HCEC 1CT (cell line): ENCODE results near the gene LCE3C.
"Not testable (repeated sequence)": the region's sequence is repeated elsewhere in the genome, so short reads cannot be mapped to it uniquely, and the experiment has no call there.

Experiments used
- DNase-seq: peaks from one replicate; pipeline ENCODE4 v3.0.0-alpha.2; 2017

The LCE3C gene, protein sequence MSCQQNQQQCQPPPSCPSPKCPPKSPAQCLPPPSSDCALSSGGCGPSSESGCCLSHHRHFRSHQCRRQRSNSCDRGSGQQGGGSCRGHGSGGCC

DNA sequence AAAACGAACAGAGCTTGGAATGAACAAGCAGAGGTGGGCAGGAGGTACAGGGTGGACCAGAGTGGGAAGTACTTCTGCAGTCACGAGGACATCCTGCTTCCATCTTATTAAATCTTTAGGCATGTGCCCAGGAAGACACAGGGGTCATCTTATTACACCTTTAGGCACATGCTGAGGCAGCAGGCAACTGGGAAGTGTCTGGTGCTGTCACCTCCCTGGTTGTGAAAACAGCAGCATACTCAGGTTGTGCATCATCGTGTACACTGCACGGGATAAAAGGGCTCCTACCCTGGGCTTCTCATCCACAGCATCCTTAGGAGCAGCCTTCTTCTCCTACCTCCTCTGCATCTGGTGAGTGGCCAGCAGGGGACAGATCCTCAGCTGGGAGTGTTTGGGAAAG is at the start of gene LCE3C:
LCE3C (plus strand) TSS at position 301 of the 400 bp plus-strand sequence. CDS start 498 bp downstream, outside the sequence.
- DNase-seq, result no peak

DNA sequence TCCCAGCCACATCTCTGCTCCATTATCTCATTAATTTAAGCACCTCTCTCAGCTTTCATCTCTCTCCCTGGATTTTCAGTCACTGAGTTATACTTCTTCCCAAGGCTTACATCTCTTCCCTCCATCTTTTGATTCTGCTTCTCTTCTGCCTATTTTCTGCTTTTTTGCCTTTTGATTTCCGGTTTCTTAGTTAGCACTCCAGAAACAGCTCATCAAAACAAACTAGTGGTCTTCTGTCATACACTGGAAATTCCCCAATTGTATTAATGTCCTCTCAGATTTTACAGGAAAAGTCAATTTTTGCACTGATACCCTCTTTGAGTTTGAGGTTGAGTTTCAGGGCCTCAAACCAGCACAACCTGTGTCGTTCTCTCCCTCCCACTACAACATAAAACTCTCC is 34.9 kb upstream of the LCE3C start:
- no peak for DNase-seq

DNA sequence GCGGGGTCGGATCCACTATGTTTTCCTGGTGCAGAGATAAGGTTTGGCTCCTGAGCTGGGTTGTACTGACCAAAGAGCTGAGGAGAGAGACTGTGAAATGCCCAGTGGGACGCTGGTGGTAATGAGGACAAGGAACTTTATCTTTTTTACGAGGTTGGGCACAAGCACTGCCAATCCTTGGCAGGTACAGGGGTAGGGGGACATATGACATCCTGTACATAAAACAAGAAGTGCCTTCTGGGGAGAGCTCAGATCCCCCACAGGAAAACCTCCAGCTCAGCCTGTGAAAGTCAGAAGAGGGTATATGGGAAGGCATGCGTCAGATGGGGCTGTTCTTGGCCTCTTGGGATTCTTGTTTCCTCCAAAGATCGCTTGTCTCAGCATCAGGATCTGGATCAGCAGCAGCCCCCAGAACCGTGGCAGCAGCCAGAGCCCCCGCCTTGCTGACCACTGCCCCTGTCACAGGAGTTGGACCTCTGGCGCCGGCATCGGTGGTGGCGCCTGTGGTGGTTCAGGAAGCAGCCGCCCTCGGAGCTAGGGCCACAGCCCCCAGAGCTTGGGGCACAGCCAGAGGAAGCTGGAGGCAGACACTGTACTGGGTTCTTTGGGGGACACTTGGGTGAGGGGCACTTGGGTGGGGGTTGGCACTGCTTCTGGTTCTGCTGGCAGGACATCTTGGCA is 34.4 kb upstream of the LCE3C start:
- DNase-seq, result no peak

DNA sequence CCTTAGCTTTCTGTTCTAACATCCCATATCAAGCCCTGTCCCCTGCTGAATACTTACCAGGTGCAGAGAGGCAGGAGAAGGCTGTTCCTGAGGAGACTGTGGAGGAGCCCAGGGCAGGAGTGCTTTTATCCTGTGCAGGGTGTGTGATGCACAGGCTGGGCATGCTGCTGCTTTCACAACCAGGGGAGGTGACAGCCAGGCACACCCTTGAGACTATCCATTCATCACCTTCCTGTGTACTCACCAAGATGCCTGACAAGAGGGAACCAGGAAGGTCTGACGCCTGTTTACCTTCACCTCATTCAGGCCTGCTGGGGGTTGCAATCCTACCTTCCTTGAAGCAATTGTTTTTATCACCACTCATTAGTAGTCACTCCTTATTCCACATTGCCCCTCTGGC is 33.4 kb upstream of the LCE3C start, which contains the start of gene LCE3E:
LCE3E (minus strand) TSS at position 100 of the 400 bp plus-strand sequence. CDS start 572 bp downstream, outside the sequence.
- DNase-seq, result no peak

DNA sequence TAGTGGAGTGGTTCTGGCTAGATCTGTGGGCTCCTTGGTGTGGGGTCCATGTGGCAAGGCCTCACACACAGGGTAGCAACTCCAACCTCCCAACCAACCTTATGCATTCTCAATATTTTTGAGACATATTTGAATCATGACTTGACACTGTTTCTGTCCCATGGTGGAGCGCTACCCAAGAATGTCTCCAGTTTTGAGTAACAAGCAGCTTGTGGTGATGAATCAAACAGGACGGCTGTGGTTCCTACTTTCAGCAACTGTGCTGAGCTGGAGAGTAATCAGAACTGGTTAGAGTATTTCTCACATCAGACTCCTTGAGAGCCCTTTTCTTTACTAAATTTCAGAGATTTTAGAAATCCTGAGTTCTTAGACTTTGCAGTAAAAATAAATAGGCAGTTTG is 22.9 kb upstream of the LCE3C start:
- no peak for DNase-seq

DNA sequence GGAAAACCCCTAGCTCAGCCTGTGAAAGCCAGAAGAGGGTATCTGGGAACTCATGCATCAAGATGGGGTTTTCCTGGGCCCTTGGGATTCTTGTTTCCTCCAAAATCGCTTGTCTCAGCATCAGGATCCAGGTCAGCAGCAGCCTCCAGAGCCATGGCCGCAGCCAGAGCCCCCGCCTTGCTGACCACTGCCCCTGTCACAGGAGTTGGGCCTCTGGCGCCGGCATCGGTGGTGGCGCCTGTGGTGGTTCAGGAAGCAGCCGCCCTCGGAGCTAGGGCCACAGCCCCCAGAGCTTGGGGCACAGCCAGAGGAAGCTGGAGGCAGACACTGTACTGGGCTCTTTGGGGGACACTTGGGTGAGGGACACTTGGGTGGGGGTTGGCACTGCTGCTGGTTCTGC is 20.5 kb upstream of the LCE3C start:
- not testable (repeated sequence) for DNase-seq

DNA sequence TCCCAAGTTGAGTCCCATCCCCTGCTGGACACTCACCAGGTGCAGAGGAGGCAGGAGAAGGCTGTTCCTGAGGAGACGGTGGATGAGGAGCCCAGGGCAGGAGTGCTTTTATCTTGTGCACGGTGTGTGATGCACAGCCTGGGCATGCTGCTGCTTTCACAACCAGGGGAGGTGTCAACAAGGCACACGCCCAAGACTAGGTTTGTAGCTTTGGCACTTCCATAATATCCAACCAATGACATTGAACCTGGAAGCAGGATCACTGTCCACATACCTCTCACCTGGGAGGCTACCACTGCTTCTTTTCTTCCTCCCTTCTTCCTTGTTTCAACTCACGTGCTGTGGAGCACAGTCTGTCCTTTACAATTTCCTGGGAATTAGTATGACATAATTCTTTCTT is 19.6 kb upstream of the LCE3C start, which contains the start of gene LCE3D:
LCE3D (minus strand) TSS at position 84 of the 400 bp plus-strand sequence. CDS start 580 bp downstream, outside the sequence.
- DNase-seq, result no peak

DNA sequence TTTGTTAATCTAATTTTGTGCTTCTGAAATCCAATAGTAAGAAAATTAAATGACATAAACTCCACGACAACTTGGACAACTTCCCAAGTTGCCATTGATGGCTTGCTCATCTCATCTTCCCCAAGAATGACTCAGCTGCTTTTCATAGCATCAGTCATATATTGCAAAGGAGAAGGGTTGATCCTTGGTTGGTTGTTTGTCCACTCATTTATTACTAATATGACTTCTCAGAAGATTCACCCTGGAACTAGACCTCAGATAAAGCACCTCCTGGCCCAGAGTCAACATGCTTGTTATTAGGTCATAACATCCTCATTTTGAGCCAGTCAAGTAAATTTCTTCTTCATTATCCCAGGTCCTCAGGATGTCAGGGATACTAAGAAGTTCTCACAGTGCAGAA is 17.4 kb upstream of the LCE3C start:
- peak; percentile 35 for DNase-seq

DNA sequence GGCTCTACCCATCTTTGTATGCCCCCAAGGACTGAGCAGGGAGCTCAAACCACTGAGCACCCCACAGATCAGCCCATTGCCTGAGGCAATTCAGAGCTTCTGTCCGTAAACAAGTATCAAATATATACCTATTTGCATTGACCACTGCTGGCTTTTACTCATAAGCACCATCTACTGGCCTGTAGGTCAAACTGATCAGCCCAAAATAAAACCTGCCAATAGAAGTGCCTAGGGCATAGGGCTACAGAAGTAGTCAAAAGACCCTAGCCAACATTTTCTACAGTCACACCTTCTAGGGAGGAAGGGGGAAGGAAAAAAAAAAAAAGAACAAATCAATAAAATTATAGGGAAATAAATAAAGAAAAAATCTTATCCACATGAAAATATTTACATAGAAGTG is 14.4 kb upstream of the LCE3C start:
- DNase-seq, result peak; percentile 6

DNA sequence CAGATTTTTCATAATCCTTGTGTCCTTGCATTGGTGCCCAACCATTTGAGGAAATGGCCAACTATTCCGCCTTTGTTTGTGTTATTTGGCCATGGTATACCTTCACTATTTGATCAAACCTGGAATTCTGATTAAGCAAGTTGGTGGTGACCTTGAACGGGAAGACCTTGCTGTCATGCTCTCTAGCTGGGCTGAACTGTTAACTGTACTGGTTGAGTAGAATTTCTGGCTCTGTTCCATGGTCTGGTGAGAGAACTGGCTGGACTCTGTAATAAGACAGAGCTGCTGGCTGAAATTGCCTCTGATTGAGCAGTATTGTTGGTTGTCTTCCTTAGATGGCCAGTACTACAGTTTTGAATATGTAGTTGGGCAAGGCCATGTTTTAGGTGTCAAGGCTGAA is 3.0 kb upstream of the LCE3C start:
- DNase-seq, result no peak

DNA sequence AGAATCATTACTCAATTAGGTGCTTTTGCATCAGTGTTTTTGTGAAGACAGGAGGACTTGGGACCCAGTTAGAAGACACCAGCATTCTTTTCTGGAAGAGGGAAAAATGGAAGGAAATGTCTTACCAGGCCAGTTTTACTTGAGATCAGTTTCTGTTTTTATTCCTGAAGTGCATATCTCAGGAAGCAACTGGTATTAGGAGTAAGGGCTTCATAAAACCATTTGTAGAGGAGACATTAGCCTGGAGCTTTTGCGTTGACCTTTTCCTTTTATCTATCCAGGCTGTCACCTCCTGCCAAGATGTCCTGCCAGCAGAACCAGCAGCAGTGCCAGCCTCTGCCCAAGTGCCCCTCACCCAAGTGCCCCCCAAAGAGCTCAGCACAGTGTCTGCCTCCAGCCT is 13.5 kb downstream of the LCE3C start, which contains the start of gene LCE3B:
LCE3B (plus strand) TSS at position 301 of the 400 bp plus-strand sequence; CDS start at position 301, 0 bp downstream.
- DNase-seq, result no peak

DNA sequence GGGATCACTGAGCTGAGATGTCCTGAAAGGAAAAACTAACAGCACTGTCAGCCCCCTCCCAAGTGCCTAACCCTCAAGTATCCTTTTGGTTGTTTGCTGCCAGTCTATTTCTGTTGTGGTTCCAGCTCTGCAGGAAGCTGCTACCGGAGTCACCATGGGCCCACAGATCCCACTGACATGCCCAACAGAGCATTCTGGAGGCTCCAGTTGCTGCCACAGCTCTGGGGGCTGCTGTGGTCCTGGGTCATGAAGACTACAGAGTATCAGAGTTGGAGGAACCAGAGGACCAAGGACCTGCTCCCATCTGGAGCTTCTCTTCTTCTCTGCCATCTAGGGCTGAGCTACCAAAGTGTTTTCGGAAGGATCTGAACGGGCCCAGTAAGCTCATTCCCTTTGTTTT is 22.0 kb downstream of the LCE3C start:
- no peak for DNase-seq

DNA sequence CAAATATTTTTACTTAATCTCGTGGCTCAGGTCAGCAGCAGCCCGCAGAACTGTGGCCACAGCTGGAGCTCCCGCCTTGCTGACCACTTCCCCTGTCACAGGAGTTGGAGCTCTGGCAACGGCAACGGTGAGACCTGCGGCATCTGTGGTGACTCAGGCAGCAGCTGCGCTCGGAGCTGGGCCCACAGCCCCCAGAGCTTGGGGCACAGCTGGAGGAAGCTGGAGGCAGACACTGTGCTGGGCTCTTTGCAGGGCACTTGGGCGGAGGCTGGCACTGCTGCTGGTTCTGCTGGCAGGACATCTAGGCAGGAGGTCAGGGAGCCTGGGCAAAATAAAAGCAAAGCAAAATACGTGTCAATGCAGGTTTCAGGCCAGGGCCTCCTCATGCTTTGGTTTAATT is 22.8 kb downstream of the LCE3C start, which contains the start of gene LCE3A:
LCE3A (minus strand) TSS at position 301 of the 400 bp plus-strand sequence; CDS start at position 301, 0 bp downstream.
- DNase-seq, result no peak

DNA sequence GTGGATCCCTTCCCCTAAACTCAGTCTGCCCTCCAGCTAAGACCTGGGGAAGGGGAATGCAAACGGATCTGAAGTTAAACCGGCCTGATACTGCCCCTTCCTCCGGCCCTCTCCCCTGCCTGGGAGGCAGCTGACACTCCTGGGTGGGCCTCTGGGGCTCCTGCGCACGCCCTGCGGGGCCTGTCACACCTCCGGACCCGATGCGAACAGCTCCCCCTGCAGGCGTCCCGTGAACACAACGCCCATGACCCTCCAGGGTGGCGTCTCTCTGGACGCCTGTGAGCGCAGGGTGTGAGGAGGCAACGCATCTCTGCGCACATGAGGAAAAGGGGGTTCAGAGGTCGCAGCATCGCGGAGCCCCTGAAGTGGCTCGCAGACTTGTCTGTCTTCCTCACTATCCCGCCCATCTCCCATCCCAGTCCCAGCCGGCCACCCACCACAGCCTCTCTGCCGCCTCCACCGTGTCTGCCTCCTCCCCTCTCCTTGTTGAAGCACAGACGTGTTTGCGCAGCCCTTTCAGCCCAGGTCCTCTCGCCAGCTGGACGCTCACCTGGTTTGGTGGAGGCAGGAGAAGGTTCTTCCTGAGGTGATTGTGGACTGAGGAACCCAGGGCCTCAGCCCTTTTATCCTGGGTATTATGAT is 23.3 kb downstream of the LCE3C start:
- DNase-seq, result no peak

DNA sequence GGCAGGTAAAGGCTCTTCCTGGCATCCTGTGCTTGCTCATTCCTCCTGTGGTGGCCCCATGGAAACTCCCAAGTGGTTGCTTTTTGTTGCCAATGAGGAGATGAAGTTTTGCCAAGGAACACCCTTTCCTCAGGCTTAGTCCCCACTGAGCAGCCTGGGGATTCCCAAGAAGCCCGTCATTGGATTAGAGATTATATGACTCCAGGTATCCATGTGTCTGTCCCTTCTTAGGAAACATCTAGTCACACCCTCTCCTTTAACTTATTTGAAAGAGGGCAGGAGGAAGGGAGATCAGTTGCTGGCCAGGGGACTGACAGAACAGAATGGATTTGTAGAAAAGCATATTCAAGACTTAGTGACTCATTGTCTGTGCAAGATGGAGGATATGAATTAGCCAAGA is 26.7 kb downstream of the LCE3C start:
- no peak for DNase-seq

DNA sequence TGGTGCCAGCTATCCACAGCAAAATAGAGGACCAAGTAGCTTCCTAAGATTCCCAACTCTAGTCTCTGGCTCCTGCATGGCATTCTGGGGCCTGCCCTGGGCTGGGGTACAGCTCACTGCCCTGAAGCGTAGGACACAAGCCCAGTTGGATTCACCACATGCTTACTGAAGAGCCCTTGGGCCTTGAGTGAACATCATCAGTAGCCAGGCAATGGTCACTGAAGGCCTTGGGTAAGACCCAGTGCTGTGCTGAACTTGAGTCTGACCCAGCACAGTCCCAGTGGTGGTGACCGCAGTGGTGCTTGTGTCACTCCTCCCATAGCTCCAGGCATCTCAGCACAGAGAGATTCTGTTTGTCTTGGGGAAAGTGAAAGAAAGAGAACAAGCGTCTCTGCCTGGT is 30.6 kb downstream of the LCE3C start:
- no peak for DNase-seq

DNA sequence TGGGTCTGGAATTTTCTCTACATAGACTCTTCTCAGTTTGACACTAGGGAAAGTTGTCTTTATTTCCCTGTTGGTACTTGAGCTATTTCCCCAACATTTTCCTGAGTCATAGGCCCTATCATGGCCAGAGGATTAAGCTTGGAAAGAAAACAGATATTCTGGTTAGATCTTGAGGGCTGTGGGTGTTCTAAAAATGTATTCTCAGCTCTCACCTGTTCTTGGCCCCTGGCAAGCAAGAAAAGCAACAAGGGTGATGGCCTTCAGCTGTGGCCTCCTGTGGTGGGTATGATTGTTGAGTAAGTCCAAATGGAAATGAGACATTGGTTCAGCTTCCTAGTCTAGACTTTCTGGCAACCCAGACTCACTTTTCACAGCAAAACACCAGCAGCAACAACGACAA is 40.3 kb downstream of the LCE3C start:
- no peak for DNase-seq

DNA sequence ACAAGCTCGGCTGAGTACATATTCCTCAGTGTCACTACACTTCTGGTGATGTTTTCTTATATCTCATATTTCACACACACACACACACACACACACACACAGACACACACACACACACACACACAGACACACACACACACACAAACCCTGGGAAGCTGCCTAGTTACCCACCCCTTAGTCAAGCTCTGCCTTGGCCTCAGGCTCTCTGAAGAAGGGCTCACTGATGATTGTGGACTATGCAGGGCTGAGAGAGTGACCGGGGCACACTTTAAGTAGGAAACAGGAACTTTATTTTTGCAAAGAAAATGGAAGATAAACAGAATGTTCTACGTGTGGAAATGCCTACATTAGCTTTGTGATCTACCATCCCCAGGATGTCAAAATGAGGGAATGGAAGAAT is 43.9 kb downstream of the LCE3C start:
- DNase-seq, result no peak

DNA sequence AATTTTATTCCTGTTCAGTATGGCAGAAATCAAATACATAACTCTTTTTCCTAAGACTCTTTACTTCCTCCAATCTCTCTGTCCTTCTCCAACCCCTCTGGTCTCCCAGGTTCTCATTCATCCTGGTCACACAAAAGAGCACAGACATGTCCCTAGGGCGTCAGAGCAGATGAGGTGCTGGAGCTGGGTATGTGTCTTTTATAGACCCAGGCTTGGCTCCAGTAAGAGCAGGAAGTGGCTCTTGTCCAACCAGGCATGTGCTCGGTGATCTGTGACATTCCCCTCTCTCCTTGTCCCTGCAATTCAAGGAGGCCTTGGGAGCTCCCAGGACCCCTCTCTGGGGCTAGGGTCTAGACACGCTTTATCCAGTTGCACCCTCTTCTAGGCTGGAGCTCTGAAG is 45.1 kb downstream of the LCE3C start:
- DNase-seq, result no peak

DNA sequence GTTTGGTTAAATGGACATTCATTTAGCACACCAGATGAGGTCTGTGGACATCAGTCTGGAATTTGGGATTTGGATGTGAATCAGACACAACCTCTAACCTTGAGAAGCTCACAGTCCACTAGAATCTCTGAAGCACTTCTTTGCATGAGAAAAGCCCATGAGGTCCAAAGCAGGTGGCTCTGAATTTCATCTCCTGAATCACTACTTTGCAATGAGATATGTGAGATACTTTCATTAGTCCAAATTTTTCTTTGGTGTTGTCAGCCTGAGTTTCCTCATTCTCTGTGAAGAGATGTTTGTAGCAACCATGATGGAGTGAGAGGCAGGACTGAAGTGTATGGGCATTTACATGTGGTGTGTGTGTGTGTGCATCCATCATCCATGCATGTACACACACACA is 46.6 kb downstream of the LCE3C start:
- DNase-seq, result peak; percentile 3
